Measurements from ENCODE around the gene FAM107B. TPM values are rescaled to one million over a fixed set of nuclear protein-coding genes. Genes with fewer than 3 reads are reported as not detected.

FAM107B gene
- total RNA-seq, 1 experiment from 2014 or later = 24.5 TPM

DNA sequence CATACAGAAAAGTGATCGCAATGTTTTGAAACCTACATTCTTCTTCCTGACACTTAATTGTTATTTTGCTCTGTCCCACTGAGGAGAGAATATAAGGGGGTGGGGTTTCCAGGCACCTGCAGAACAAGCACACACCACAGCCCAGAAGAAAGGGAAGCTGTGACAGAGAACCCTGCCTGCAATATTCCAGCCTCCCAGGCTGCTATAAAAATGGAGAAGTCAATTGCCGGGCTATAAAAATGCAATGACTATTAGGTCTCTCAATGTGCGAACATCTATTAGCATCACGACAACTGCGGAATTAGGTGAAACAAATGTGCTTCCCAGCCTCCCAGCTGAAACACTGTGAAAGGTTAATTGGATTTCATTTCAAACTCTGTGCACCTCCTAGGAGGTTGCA lies 298.7 kb downstream of the FAM107B start:
- Histone ChIP-seq H4K5ac (ENCODE audit: insufficient read length, low read depth, low read length) (no peak overlapping the region), H2BK15ac (ENCODE audit: low read depth, low read length) (no peak overlapping the region), H3K14ac (ENCODE audit: insufficient read depth, low read length) (no peak overlapping the region), H3T11ph (ENCODE audit: low read length) (no peak overlapping the region), H3K23me2 (ENCODE audit: insufficient read length, low read depth, low read length, poor library complexity, severe bottlenecking) (no peaks in the 10 kb centered on the region), H3K79me1 (ENCODE audit: insufficient read depth, low read depth, low read length, poor library complexity, severe bottlenecking) (no peaks in the 10 kb centered on the region), H2BK20ac (ENCODE audit: low read depth, low read length, poor library complexity, severe bottlenecking) (no peak overlapping the region), H3K9ac (ENCODE audit: extremely low read depth, insufficient read length, low read length) (no peak overlapping the region), H3K4me2 (ENCODE audit: insufficient read depth, insufficient read length, low read length) (no peak overlapping the region), H2AFZ (ENCODE audit: low read length) (no peak overlapping the region), H3K56ac (ENCODE audit: insufficient read length, low read depth, low read length) (no peak overlapping the region), H3K79me2 (ENCODE audit: insufficient read depth, low read length) (no peaks in the 10 kb centered on the region), H4K20me1 (ENCODE audit: control insufficient read depth, insufficient read depth, insufficient read length) (no peaks in the 10 kb centered on the region), H4K8ac (replicated peaks; ENCODE audit: insufficient read length, low read depth, low read length) (no peak overlapping the region), H3K18ac (ENCODE audit: insufficient read length, low read depth, low read length) (no peak overlapping the region), H3K4me1 (ENCODE audit: insufficient read depth, low read length) (no peaks in the 10 kb centered on the region; the same call in 1 of the 2 replicates), H3K27me3 (ENCODE audit: insufficient read depth, low read length) (no peaks in the 10 kb centered on the region), H3K9me3 (ENCODE audit: control insufficient read depth, low read depth, low read length) (no peaks in the 10 kb centered on the region), H2BK120ac (ENCODE audit: low read depth, low read length, poor library complexity, severe bottlenecking) (no peak overlapping the region), H4K91ac (ENCODE audit: insufficient read length, low read depth, low read length) (no peak overlapping the region), H2BK12ac (ENCODE audit: insufficient read length, low read depth, low read length) (no peak overlapping the region), H2AK5ac (ENCODE audit: insufficient read length, low read length) (no peak overlapping the region), H3K23ac (ENCODE audit: insufficient read length, low read depth, low read length) (no peak overlapping the region), H2BK5ac (ENCODE audit: insufficient read length, low read length) (no peak overlapping the region), H3K27ac (ENCODE audit: insufficient read length, low read depth, low read length) (no peak overlapping the region), H3K4ac (ENCODE audit: low read depth, low read length) (no peak overlapping the region)
- H3K27ac Mint-ChIP-seq = no peak overlapping the region
- H3K9me3 Mint-ChIP-seq = peaks cover 9 to 13% of the 10 kb centered on the region in 2 experiments
- TF ChIP-seq CTCF (conservative IDR thresholded peaks at IDR 0.05) = no peak
- no CpG with 5 or more reads among the region's 5 CpGs for WGBS (ENCODE audit: extremely low coverage, insufficient read length, low lambda C conversion rate)
- peaks cover 13 to 20% of the 10 kb centered on the region in 2 experiments for H3K4me1 Mint-ChIP-seq
- no peak for DNase-seq
- H3K4me3 Mint-ChIP-seq = no peak overlapping the region
- peaks cover 3% of the 10 kb centered on the region for H3K27me3 Mint-ChIP-seq (ENCODE audit: low read depth)
- peaks cover 0 to 12% (median 6%) of the 10 kb centered on the region in 3 experiments; a peak in 5 of 7 replicates for H3K36me3 Mint-ChIP-seq (ENCODE audit: insufficient read depth in 1 of 3, low read depth in 3 of 3)

Measured in H9 (cell line).